ENCODE results near the gene TTC38.

GRCh38 chr22:46240073-46240472 lies 27.7 kb upstream of the TTC38 start:
- no peak for TF ChIP-seq CTCF (IDR thresholded peaks at IDR 0.05 in 4 of 5, conservative IDR thresholded peaks at IDR 0.05 in 1 of 5)
- no peak for TF ChIP-seq POLR2A (IDR thresholded peaks at IDR 0.05)

Data from gastrocnemius medialis (tissue), 4 donors.